Measurements from ENCODE around the gene POP5. TPM values are rescaled to one million over a fixed set of nuclear protein-coding genes. Genes with fewer than 3 reads are reported as not detected.
A peak's percentile ranks its signal among the peaks of the same experiment; 100 is the strongest.

The POP5 gene
- total RNA-seq, 6 donors from 2014 or later, result 15.9 to 42.2 (median 33.9) TPM

DNA sequence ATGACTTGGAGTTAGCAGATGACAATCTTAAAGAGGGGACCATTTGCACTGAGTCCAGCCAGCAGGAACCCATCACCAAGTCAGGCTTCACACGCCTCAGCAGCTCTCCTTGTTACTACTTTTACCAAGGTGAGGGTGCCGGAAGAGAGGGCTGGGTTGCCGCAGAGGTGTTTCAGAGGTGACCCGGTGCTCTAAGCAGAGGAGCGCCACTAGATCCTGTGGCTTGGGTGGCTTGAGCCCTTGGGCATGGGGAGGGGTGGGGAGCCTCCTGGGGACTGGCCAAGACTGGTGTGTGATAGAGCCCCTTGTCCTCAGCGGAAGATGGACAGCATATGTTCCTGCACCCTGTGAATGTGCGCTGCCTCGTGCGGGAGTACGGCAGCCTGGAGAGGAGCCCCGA, 17.7 kb downstream of the POP5 start:
- Histone ChIP-seq H3K27ac (no peak overlapping the region), H3K27me3 (no peaks in the 10 kb centered on the region), H3K4me1 (no peaks in the 10 kb centered on the region), H3K36me3 (peaks cover 63 to 98% (median 89%) of the 10 kb centered on the region in 4 donors), H3K9me3 (no peaks in the 10 kb centered on the region), H3K4me3 (no peak overlapping the region)
- TF ChIP-seq POLR2A (IDR thresholded peaks at IDR 0.05), result no peak
- no peak for TF ChIP-seq POLR2AphosphoS5 (IDR thresholded peaks at IDR 0.05)
- no peak for TF ChIP-seq EP300 (IDR thresholded peaks at IDR 0.05)
- TF ChIP-seq, protein P1, sequence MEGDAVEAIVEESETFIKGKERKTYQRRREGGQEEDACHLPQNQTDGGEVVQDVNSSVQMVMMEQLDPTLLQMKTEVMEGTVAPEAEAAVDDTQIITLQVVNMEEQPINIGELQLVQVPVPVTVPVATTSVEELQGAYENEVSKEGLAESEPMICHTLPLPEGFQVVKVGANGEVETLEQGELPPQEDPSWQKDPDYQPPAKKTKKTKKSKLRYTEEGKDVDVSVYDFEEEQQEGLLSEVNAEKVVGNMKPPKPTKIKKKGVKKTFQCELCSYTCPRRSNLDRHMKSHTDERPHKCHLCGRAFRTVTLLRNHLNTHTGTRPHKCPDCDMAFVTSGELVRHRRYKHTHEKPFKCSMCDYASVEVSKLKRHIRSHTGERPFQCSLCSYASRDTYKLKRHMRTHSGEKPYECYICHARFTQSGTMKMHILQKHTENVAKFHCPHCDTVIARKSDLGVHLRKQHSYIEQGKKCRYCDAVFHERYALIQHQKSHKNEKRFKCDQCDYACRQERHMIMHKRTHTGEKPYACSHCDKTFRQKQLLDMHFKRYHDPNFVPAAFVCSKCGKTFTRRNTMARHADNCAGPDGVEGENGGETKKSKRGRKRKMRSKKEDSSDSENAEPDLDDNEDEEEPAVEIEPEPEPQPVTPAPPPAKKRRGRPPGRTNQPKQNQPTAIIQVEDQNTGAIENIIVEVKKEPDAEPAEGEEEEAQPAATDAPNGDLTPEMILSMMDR (IDR thresholded peaks at IDR 0.05), result no peak
- DNase-seq (no peak), ATAC-seq (ENCODE audit: low FRiP score in 2 of 2) (no peak)
- WGBS, 2 donors, result 96% methylated on average over 5 to 10 of the region's 11 CpGs

DNA sequence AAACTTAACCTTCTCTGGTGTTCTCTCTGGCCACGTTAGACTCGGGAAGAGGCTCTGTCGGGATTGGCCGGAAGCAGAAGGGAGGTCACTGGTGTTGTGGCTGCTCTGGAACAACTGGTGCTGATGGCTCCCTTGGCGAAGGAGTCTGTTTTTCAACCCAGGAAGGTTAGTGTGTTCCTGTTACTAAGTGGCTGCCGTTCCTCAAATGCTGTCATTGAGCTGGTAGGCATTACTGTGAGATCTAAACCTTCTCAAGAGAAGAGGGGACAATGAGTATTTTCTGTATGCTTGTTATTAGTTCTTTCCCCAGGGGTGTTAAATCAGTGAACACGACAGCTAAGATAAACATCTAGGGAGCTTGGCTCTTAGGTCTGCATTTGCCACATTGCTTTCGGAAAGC, 18.3 kb downstream of the POP5 start:
- no peak overlapping the region for H3K27ac ChIP-seq
- no peak for ATAC-seq (ENCODE audit: low FRiP score in 2 of 2)
- H3K4me1 ChIP-seq, result no peaks in the 10 kb centered on the region
- DNase-seq, result no peak
- peaks cover 60 to 98% (median 86%) of the 10 kb centered on the region in 4 donors for H3K36me3 ChIP-seq
- H3K4me3 ChIP-seq, result no peak overlapping the region
- no peaks in the 10 kb centered on the region for H3K27me3 ChIP-seq
- WGBS, 2 donors, result 88 to 93% methylated on average over 8 of the region's 8 CpGs
- TF ChIP-seq EP300 (IDR thresholded peaks at IDR 0.05), result no peak
- TF ChIP-seq, protein P1 (IDR thresholded peaks at IDR 0.05), result no peak
- no peak for TF ChIP-seq POLR2A (IDR thresholded peaks at IDR 0.05)
- TF ChIP-seq POLR2AphosphoS5 (IDR thresholded peaks at IDR 0.05), result no peak
- no peaks in the 10 kb centered on the region for H3K9me3 ChIP-seq

DNA sequence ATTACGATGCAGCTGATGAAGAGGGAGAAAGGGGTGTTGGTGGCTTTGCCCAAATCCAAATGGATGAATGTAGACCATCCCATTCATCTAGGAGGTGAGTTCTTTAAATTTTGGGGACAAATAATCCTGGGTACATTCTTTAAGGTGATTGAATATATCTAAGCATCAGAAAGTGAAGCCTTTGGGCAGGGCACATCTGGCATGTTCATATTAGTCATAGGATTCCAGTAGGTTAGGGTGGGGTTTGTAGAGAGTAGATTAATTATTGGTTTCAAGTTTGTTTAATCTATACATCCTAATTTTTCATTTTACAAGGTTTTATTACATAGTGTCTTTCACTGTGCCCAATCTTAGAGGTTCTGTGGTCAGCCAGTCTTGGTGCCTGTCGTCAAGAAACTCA, 23.6 kb downstream of the POP5 start:
- Histone ChIP-seq H3K4me3 (no peak overlapping the region), H3K27ac (no peak overlapping the region), H3K9me3 (no peaks in the 10 kb centered on the region), H3K36me3 (peaks cover 38 to 96% (median 78%) of the 10 kb centered on the region in 4 donors), H3K4me1 (peaks cover 2 to 18% (median 4%) of the 10 kb centered on the region in 4 donors), H3K27me3 (no peaks in the 10 kb centered on the region)
- ATAC-seq (ENCODE audit: low FRiP score in 2 of 2) (no peak), DNase-seq (no peak)
- 97 to 98% methylated on average over 2 of the region's 2 CpGs for WGBS, 2 donors
- no peak for TF ChIP-seq EP300 (IDR thresholded peaks at IDR 0.05)
- TF ChIP-seq, protein P1 (IDR thresholded peaks at IDR 0.05), result no peak
- no peak for TF ChIP-seq POLR2A (IDR thresholded peaks at IDR 0.05)
- no peak for TF ChIP-seq POLR2AphosphoS5 (IDR thresholded peaks at IDR 0.05)

DNA sequence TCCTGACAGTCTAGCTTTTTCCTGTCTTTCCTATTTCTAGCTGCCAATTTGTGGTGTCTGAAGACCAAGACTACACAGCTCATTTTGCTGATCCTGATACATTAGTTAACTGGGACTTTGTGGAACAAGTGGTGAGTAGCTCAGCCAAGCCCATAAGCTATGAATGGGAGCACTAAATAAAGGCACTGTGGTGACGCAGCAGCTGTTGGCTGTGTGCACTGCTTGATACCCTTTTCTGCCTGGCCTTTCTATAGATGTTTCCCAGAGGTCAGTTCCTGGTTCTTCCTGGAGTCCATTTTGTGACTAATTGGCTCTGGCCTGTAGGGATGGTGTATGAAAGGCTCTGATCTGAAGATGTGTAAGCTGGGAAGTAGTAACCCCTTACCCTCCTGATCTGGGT, 26.5 kb downstream of the POP5 start:
- H3K27ac ChIP-seq, result peak overlapping the region in 2 of 4 donors; percentile 10 to 19
- TF ChIP-seq POLR2A (IDR thresholded peaks at IDR 0.05), result no peak
- TF ChIP-seq, protein P1 (IDR thresholded peaks at IDR 0.05), result no peak
- TF ChIP-seq POLR2AphosphoS5 (IDR thresholded peaks at IDR 0.05), result no peak
- no peak for TF ChIP-seq EP300 (IDR thresholded peaks at IDR 0.05)

DNA sequence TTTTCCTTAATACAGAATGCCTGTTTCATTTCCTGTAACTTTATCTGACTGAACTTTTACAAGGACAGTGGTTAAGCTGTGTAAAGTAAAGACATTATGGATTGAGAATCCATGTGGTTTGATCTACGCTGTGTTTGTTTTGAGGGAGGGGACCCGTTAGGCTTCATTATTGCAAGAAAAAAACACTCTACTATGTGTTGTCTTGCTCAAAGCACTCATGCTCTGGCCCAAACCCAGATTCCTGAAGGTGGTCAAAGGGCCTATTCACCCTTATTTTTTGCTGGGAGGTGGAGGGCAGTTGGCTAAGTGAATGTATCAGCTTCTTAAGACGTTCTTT, 35.2 kb downstream of the POP5 start:
- WGBS, 2 donors, result 73 to 79% methylated on average over 3 of the region's 3 CpGs
- peaks cover 15 to 49% (median 28%) of the 10 kb centered on the region in 4 donors for H3K36me3 ChIP-seq

More for the DNA sequence above, 26.5 kb downstream of the POP5 start:
- Histone ChIP-seq H3K4me1 (peaks cover 20 to 46% (median 27%) of the 10 kb centered on the region in 4 donors), H3K9me3 (no peaks in the 10 kb centered on the region), H3K27me3 (no peaks in the 10 kb centered on the region), H3K4me3 (no peak overlapping the region), H3K36me3 (peaks cover 27 to 73% (median 54%) of the 10 kb centered on the region in 4 donors)
- WGBS, 2 donors, result 93 to 100% methylated on average over 1 of the region's 1 CpG
- ATAC-seq (ENCODE audit: low FRiP score in 2 of 2), result no peak
- DNase-seq, result no peak

More for the DNA sequence above, 35.2 kb downstream of the POP5 start:
- Histone ChIP-seq H3K4me1 (peaks cover 48 to 80% (median 63%) of the 10 kb centered on the region in 4 donors), H3K27me3 (no peaks in the 10 kb centered on the region), H3K27ac (peak overlapping the region in 1 of 4 donors; percentile 42), H3K9me3 (no peaks in the 10 kb centered on the region), H3K4me3 (no peak overlapping the region)
- DNase-seq (no peak), ATAC-seq (ENCODE audit: low FRiP score in 2 of 2) (no peak)
- TF ChIP-seq, protein P1 (IDR thresholded peaks at IDR 0.05), result no peak
- no peak for TF ChIP-seq POLR2A (IDR thresholded peaks at IDR 0.05)
- no peak for TF ChIP-seq EP300 (IDR thresholded peaks at IDR 0.05)
- TF ChIP-seq POLR2AphosphoS5 (IDR thresholded peaks at IDR 0.05), result no peak
